Fibroblast of lung (primary cell): ENCODE data around the gene CTF1. TPM values are rescaled to one million over a fixed set of nuclear protein-coding genes. Genes with fewer than 3 reads are reported as not detected.
A peak's percentile ranks its signal among the peaks of the same experiment; 100 is the strongest.

Experiments
- DNase-seq, 2 donors: peaks; one replicate each; pipeline versions ENCODE4 v3.0.0 to v3.0.0-alpha.2; 2010; ENCODE audit warnings: low read depth in 2 of 2
- H2AFZ ChIP-seq: 2 replicates; pipeline ENCODE4 v1.5.1; 2012; ENCODE audit warnings: low read length, control low read depth, inconsistent platforms
- H3K27ac ChIP-seq: 2 replicates; pipeline ENCODE4 v1.5.1; 2011; ENCODE audit warnings: low read length, control low read depth; ENCODE audit not compliant: insufficient read depth
- H3K27me3 ChIP-seq: 2 replicates; pipeline ENCODE4 v1.5.1; 2011; ENCODE audit warnings: mild to moderate bottlenecking, low read length; ENCODE audit not compliant: control insufficient read depth, insufficient read depth
- H3K36me3 ChIP-seq: 2 replicates; pipeline ENCODE4 v1.5.1; 2011; ENCODE audit warnings: low read length; ENCODE audit not compliant: control insufficient read depth, insufficient read depth
- H3K4me1 ChIP-seq: 2 replicates; pipeline ENCODE4 v1.5.1; 2011; ENCODE audit warnings: low read length; ENCODE audit not compliant: control insufficient read depth, insufficient read depth; ENCODE audit errors: extremely low read depth
- H3K4me2 ChIP-seq: 2 replicates; pipeline ENCODE4 v1.5.1; 2011; ENCODE audit warnings: low read length, control low read depth; ENCODE audit not compliant: insufficient read depth; ENCODE audit errors: extremely low read depth
- H3K4me3 ChIP-seq, 4 experiments: fragments of 200-600 bp in 1 of 4; sonication (generic) in 1 of 4; replicated peaks in 1 of 4; 2 replicates each; pipeline ENCODE4 v1.5.1; 2011 to 2016; ENCODE audit warnings: low read length in 4 of 4, low read depth in 3 of 4, mild to moderate bottlenecking in 3 of 4, control low read depth in 2 of 4, inconsistent platforms in 1 of 4, mixed read lengths in 1 of 4; ENCODE audit not compliant: insufficient read depth in 1 of 4; ENCODE audit errors: control extremely low read depth in 1 of 4
- H3K79me2 ChIP-seq: 2 replicates; pipeline ENCODE4 v1.5.1; 2012; ENCODE audit warnings: mild to moderate bottlenecking, low read length, inconsistent platforms; ENCODE audit not compliant: control insufficient read depth, insufficient read depth
- H3K9ac ChIP-seq: 2 replicates; pipeline ENCODE4 v1.5.1; 2011; ENCODE audit warnings: mild to moderate bottlenecking, low read length, control low read depth; ENCODE audit not compliant: insufficient read depth
- H3K9me3 ChIP-seq: 2 replicates; pipeline ENCODE4 v1.5.1; 2012; ENCODE audit warnings: low read depth, low read length; ENCODE audit not compliant: control insufficient read depth, insufficient read depth
- H4K20me1 ChIP-seq: 2 replicates; pipeline ENCODE4 v1.5.1; 2011; ENCODE audit warnings: low read length; ENCODE audit not compliant: control insufficient read depth, insufficient read depth; ENCODE audit errors: extremely low read depth
- EZH2 ChIP-seq: IDR thresholded peaks from 2 replicates; pipeline ENCODE4 v1.5.1; 2012; ENCODE audit warnings: low read length, control low read depth, mild to moderate bottlenecking; ENCODE audit errors: missing control alignments
- polyA plus RNA-seq, 2 donors: library from polyadenylated mRNA; depleted of rRNA in 1 of 2; stranded (reverse) in 1 of 2; unstranded in 1 of 2; fragments of >200 nt; gene quantifications; 2 replicates each; pipeline ENCODE4 v1.2.1, GENCODE V29; 2011 to 2012; ENCODE audit warnings: missing spikeins in 1 of 2
- total RNA-seq: library from RNA; depleted of rRNA; stranded (reverse); fragments of >200 nt; gene quantifications from 2 replicates; pipeline ENCODE4 v1.2.1, GENCODE V29; 2014
- TF ChIP-seq, protein P1 (sequence below), 2 donors: IDR thresholded peaks in 1 of 2; conservative IDR thresholded peaks in 1 of 2; 1 replicate in 1 of 2; 2 replicates in 1 of 2; pipeline ENCODE4 v1.5.1; 2011 to 2012; ENCODE audit warnings: low read length in 2 of 2, control low read depth in 1 of 2, inconsistent platforms in 1 of 2, low read depth in 1 of 2, mild to moderate bottlenecking in 1 of 2

Gene CTF1
- total and polyA plus RNA-seq, 2 donors (not counting 1 experiment from before 2014, with no cell fraction given): 5.3 to 8.8 TPM

DNA sequence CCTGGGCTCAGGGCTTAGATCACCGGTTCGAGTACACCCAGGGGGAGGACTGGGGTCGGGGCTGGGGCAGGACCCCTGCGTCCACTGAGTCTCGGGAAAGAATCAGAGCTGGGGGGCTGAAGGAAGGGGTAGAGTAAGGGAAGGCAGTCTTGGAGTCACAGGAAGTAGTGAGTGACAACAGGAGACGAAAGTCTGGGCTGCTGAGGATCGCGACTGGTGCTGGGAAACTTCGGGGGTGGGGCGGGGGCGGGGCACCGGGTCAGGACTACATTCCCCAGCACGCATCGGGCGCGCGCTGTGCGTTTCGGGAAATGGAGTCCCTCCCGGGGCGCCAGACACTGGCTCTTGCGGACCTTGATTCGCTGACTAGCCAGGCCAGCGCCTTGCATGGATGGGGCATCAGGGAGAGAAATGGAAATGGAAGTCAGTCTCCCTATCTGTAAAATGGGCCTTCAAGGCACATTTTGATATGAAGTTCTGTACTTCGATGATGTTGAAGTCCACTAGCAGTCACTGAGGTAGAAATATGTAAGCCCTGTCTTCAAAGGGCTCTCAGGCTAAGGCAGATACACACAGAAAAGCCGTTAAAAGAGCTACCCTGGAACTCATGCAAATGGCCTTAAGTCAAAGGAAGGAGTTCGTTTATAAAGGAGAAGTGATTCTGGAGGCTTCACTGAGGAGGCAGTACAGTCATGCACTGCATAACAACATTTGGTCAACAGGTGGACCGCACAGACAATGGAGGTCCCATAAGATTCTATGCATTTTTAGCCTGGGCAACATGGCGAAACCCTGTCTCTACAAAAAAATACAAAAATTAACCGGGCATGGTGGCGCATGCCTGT, 697 bp downstream of the CTF1 start:
- DNase-seq: peak; percentile 89
- H3K27me3 ChIP-seq: no peaks in the 10 kb centered on the region
- H3K9me3 ChIP-seq: no peaks in the 10 kb centered on the region
- H3K27ac ChIP-seq: peak overlapping the region; percentile 96
- peak overlapping the region; percentile 80 for H3K4me2 ChIP-seq
- no peaks in the 10 kb centered on the region for H4K20me1 ChIP-seq
- TF ChIP-seq, protein P1, sequence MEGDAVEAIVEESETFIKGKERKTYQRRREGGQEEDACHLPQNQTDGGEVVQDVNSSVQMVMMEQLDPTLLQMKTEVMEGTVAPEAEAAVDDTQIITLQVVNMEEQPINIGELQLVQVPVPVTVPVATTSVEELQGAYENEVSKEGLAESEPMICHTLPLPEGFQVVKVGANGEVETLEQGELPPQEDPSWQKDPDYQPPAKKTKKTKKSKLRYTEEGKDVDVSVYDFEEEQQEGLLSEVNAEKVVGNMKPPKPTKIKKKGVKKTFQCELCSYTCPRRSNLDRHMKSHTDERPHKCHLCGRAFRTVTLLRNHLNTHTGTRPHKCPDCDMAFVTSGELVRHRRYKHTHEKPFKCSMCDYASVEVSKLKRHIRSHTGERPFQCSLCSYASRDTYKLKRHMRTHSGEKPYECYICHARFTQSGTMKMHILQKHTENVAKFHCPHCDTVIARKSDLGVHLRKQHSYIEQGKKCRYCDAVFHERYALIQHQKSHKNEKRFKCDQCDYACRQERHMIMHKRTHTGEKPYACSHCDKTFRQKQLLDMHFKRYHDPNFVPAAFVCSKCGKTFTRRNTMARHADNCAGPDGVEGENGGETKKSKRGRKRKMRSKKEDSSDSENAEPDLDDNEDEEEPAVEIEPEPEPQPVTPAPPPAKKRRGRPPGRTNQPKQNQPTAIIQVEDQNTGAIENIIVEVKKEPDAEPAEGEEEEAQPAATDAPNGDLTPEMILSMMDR (conservative IDR thresholded peaks at IDR 0.05 in 1 of 2, IDR thresholded peaks at IDR 0.05 in 1 of 2; ENCODE audit: low read depth in 1 of 2, low read length in 2 of 2): no peak
- no peak for TF ChIP-seq EZH2
- H3K9ac ChIP-seq: peak overlapping the region; percentile 81
- H3K79me2 ChIP-seq: peaks cover 12% of the 10 kb centered on the region
- peak overlapping the region; percentile 52 to 80 (median 62) for H3K4me3 ChIP-seq
- H2AFZ ChIP-seq: no peak overlapping the region
- H3K4me1 ChIP-seq: peaks cover 26% of the 10 kb centered on the region
- H3K36me3 ChIP-seq: peaks cover 1% of the 10 kb centered on the region

DNA sequence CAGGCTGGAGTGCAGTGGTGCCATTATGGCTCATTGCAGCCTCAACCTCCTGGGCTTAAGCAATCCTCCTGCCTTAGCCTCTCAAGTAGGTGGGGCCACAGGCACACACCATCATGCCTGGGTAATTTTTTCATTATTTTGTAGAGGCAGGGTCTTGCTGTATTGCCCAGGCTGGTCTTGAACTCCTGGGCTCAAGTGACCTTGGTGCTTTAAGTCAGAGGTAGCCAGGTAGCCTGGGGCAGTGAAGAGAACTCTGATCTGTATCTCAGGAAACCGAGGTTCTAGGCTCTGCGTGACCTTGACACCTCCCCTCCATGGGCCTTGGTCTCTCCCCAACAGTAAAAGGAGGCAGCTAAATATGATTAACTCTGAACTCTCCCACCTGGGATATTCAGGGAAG, 3.4 kb downstream of the CTF1 start:
- H3K9ac ChIP-seq: no peak overlapping the region
- no peak overlapping the region for H3K4me3 ChIP-seq
- TF ChIP-seq, protein P1 (conservative IDR thresholded peaks at IDR 0.05 in 1 of 2, IDR thresholded peaks at IDR 0.05 in 1 of 2; ENCODE audit: low read depth in 1 of 2, low read length in 2 of 2): no peak
- TF ChIP-seq EZH2: no peak
- H4K20me1 ChIP-seq: no peaks in the 10 kb centered on the region
- H3K79me2 ChIP-seq: no peaks in the 10 kb centered on the region
- no peaks in the 10 kb centered on the region for H3K9me3 ChIP-seq
- no peak for DNase-seq
- H3K4me1 ChIP-seq: peaks cover 17% of the 10 kb centered on the region
- H3K36me3 ChIP-seq: peaks cover 1% of the 10 kb centered on the region
- no peak overlapping the region for H2AFZ ChIP-seq
- no peak overlapping the region for H3K4me2 ChIP-seq
- no peak overlapping the region for H3K27ac ChIP-seq
- no peaks in the 10 kb centered on the region for H3K27me3 ChIP-seq

DNA sequence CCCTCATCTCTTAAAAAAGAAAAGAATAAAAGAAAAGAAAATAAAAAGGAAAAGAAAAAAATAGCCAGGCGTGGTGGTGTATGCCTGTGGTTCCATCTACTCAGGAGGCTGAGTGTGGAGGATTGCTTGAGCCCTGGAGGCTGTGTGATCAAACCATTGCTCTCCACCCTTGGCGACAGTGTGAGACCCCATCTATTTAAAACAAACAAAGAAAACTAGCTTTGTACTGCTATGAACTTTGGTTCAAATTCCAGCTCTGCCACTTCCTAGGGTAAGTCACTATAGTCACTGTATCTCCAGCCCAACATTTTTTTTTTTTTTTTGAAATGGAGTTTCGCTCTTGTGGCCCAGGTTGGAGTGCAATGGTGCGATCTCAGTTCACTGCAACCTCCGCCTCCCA, 4.2 kb downstream of the CTF1 start:
- Histone ChIP-seq H2AFZ (no peak overlapping the region), H3K27me3 (no peaks in the 10 kb centered on the region)
- no peak for TF ChIP-seq EZH2
- TF ChIP-seq, protein P1 (conservative IDR thresholded peaks at IDR 0.05 in 1 of 2, IDR thresholded peaks at IDR 0.05 in 1 of 2; ENCODE audit: low read depth in 1 of 2, low read length in 2 of 2): no peak

More for the DNA sequence above, 4.2 kb downstream of the CTF1 start:
- DNase-seq: no peak
- Histone ChIP-seq H3K27ac (no peak overlapping the region), H3K4me3 (no peak overlapping the region), H3K79me2 (no peaks in the 10 kb centered on the region), H3K4me2 (no peak overlapping the region), H3K9ac (no peak overlapping the region), H3K36me3 (peaks cover 1% of the 10 kb centered on the region), H3K9me3 (no peaks in the 10 kb centered on the region), H4K20me1 (no peaks in the 10 kb centered on the region), H3K4me1 (peaks cover 9% of the 10 kb centered on the region)
